Pulmonary artery endothelial cell (primary cell): ENCODE data around the gene COA4. TPM values are rescaled to one million over a fixed set of nuclear protein-coding genes. Genes with fewer than 3 reads are reported as not detected.
A peak's percentile ranks its signal among the peaks of the same experiment; 100 is the strongest.
"Not testable (repeated sequence)": the region's sequence is repeated elsewhere in the genome, so short reads cannot be mapped to it uniquely, and the experiment has no call there.

Experiments used
- DNase-seq: peaks from one replicate; pipeline ENCODE4 v3.0.0-alpha.2; 2011; ENCODE audit warnings: low read depth, low spot score
- total RNA-seq: library from RNA; depleted of rRNA; stranded (reverse); fragments of >200 nt; gene quantifications from 2 replicates; pipeline ENCODE4 v1.2.3, GENCODE V29; 2014

Gene COA4
- total RNA-seq, result 76.2 and 82.0 TPM in 2 replicates

DNA sequence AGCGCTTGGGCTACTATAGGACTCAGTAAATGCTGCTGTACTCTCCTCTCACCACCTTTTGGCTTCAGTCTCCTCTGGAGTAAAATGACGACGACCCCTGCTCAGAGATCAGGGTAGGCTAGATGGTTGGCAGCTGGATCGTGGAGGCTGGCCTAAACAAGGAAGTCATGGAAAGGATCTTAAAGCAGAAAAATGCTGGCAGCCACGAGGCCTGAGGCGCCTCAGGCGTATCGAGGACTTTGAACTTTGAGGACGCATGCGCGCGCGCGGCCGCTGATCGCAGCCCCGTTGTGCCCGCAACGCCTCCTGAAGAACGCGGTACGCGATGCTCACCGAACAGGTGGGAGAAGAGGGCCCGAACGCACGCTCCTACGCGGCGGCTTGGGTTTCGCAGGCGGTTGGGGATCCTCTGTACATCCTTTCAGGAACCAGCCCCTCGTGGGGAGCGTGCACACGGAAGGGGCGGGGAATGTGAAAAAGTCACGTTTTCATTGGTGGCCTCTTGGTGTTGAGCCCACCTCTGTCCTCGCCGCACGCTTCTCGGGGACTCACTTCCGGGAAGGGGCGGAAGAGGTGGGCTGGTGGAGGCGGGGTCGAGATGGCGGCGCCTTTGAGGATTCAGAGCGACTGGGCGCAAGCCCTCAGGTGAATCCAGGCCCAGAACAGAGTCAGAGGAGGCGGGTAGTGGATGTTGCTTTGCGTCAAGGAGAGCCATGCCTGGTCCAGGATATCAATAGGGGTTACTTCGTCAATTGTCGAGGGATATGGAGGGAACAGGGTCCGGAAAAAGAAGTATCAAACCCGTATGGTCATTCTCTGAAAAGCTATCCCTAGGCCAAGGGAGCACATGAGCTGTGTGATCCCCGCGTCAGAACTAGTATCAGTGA, at the start of gene COA4, which contains the start of gene PAAF1:
Gene COA4, minus strand, starts transcription at position 423 of the 887 bp plus-strand sequence. CDS start 3,468 bp downstream, outside the sequence.
Gene PAAF1, plus strand, starts transcription at position 576 of the 887 bp plus-strand sequence. Its CDS starts 23 bp downstream, at position 599.
- DNase-seq, result peak; percentile 83

DNA sequence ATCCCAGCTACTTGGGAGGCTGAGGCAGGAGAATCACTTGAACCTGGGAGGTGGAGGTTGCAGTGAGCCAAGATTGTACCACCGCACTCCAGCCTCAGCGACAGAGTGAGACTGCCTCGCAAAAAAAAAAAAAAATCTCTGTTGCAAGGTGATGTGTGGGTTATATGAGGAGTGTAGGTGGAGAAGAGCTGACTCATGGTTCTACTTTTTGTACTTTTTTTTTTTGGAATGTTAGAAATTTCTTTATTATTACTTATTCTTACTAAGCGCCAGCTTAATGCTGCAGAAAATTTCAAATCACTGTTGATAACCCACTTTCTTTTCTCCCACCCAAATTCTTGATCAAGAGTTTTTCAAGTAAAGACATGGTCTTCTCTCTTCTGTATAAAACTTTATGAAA, 44.5 kb upstream of the COA4 start:
- DNase-seq, result no peak

DNA sequence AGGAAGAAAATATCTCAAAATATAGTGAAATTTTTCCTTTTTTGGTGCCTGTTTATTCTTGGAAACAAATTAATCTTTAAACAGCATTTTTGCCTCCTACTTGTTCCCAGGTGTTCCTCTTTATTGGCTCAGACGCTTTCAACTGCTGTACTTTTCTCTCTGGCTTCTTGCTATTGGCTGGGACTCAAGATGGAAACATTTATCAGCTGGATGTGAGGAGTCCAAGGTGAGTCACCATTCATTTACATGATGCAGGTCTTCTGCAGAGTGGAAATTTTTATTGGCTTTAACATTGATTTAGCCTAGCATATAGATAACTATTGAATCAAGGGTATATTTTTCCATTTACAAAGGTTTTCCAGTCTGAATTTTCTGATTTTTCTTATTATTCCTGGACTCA, 39.8 kb upstream of the COA4 start:
- DNase-seq, result no peak

DNA sequence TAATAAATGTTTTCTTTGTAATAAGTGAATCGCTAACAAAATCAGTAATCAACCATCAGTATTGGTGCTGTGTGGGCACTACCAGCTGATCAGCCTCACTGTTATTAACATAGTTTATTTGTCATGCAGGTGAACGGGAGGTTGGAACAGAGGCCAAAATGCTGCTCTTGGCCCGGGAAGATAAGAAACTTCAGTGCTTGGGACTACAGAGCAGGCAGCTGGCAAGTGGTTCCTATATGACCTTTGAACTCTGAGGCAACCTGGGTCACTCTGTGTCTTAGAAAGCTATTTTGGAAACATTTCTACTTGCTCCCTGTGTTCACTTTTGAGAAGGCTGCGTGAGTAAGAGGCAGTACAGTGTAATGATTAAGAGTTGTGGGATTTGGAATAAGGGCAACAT, 37.6 kb upstream of the COA4 start:
- DNase-seq, result no peak

DNA sequence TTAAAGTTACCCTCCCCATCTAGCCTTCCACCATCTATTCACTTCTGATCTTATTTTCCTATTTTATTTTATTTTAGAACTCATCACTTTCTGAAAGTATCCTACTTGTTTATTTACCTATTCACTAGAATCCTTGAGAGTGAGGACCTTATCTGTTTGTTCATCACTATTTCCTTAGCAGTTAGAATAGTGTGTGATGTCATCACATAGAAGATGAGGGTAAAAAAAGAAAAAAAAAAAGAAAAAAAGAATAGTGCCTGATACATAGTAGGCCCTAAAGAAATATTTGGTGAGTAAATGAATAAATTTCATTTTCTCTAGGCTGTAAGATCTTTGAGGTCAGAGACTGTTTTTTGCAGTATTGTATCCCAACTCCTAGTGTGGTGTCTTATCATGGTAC, 36.8 kb upstream of the COA4 start:
- no peak for DNase-seq

DNA sequence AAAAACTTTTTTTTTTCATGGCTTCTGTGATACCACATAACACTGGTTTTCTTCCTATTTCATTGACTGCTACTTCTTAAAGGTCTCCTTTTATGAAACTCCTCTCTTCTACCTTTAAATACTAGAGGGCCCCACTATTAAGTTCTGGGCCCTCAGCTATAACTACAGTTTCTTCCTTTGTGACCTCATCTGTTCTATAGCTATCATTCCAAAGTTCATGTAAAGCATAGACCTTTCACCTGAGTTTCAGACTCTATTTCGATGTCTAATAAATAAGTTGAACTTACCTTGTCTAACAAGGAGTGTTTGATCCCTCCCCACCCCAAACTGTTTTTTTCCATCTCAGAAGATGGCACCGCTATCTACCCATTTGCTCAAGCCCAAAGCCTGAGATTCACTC, 35.4 kb upstream of the COA4 start:
- no peak for DNase-seq

DNA sequence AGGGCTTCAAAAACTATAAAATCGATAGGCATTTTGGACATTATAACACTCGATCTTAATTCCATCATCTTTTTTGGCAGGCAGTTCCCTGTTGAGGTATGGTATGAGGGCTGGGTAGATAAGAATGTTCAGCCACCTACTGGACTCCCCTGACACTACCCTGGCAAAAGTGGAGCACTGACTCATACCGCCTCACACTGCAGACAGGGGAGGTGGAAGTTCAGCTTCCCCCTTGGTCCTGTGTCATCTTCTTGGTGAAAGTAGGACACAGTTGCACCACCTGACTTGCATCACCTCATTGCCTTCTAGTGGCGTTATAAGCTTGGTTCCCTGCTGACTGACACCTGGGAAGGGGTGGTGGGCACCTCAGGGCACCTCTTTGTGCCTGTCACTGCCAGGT, 30.5 kb upstream of the COA4 start:
- no peak for DNase-seq

DNA sequence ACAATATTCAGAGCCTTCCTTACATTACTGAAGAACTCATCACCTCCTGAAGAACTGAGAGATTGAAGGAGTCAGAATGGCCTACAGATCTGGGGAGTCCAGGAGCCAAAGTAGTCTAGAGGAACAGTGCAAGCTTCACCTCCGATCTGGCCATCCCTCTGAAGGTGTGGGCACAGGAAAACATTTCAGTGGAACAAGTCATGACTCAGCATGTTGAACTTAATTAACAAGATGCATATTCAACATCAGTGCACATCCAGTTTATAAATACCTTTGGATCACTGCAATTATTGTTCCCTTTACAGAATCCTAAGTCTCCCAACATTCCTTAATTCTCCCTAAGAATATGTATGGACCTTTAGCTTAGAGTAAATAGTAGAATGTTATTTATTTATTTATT, 25.7 kb upstream of the COA4 start:
- no peak for DNase-seq

DNA sequence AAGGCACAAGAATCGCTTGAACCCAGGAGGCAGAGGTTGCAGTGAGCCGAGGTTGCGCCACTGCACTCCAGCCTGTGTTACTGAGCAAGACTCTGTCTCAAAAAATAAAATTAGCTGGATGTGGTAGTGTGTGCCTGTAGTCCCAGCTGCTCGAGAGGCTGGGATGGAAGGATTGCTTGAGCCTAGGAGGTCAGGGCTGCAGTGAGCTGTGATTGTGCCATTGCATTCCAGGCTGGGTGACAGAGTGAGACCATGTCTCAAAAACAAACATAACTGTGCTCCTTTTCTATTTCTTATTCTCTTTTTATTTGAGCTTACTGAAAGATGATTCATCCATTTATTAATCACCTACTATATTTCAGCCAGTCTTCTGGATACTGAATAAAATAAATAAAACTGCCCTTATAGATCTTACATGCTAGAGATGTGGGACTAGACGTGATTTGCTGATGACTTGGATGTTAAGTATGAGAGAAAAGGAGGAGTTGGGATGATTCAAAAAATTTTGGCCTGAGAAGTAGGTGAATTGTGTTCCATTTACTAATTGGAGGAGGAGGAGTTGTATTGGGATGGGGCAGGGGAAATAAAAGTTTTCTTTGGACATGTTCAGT, 18.2 kb upstream of the COA4 start:
- DNase-seq, result no peak

DNA sequence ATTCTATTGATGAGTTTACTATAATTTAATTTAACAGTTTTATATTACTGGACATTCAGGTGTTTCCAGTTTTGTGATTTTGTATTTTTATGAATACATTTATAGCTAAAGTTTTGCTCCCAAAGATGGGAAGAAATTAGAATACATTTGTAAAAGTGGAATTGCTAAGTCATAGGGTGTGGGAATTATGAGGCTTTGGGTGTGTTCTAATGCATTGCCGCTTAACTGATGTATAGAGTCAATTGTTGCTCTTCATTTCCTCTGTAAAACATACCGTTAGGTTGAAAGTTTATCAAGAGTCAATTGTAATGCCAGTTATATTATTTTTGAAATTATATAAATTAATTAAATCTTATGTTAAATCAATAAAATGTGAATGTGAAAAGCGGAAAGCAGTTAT, 16.4 kb upstream of the COA4 start:
- no peak for DNase-seq

DNA sequence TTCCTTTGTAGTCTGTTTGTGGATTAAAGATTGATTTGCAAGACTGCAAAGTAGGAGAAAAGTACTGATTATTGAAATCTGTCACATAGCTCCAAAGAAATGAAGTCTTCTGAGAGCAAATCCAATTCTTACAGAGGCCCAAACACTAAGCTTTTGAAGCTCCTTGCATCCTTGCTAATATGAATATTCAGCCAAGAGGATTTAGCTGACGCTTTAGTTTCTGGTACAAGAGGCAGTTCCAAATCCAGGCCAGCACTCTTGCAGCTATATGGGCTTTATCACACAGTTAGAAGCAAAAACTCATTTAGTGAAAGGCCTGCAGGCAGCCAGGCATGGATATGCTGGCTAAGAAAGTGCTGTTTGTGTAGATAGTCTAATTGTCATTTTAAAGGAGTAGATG, 12.9 kb upstream of the COA4 start:
- no peak for DNase-seq

DNA sequence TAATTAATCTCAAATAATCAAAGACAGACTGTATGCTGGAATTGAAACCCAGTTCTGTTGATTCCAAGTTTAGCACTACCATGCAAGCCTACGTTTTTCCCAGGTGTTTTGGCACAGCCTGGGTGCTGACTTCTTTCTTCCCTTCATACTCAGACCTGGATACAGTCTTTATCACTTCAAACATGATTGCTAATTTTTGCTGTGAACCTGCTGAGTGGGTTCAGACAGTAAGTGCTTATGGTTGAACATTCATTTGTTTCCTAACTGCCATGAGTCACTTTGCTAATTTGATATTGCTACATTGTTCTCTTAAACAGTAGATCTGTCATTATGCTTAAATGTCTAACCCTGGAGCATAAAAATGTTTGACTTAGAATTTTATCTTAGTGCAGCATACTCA, 12.4 kb upstream of the COA4 start:
- no peak for DNase-seq

DNA sequence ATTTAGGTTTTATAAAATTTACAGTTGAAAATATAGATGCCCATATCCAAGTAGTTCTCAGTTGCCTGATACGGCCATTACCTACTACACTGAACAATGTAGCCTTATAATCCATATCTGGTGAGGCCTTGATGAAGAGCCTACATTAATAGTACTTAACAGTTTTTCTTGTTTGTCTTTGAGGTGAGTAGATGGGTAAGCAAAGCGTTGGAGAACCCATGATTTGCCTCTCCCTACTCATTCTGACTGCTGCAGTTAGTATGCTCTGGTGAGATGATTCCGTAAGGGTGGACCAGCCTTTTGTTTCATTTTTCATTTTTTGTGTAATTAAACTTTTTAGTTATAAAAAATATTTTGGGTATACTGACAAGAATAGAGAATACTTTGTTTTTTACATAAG, 11.6 kb upstream of the COA4 start:
- no peak for DNase-seq

DNA sequence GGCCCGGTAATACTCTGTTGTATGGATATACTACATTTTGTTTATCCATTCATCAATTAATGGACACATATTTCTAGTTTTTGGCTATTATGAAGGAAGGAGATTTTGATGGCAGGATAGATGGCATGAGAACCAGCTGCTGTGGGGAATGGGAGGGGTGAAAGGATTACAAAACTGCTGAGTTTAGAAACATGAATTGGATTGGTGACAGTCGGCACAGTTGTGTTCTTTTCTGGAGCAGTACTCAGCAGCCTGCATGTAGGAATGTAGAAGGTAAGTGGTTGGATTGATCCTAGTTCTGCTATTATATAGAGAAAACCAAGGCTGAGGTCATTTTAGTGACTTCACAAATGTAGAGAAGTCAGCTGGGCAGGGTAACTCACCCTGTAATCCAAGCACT, 7.2 kb upstream of the COA4 start:
- no peak for DNase-seq

DNA sequence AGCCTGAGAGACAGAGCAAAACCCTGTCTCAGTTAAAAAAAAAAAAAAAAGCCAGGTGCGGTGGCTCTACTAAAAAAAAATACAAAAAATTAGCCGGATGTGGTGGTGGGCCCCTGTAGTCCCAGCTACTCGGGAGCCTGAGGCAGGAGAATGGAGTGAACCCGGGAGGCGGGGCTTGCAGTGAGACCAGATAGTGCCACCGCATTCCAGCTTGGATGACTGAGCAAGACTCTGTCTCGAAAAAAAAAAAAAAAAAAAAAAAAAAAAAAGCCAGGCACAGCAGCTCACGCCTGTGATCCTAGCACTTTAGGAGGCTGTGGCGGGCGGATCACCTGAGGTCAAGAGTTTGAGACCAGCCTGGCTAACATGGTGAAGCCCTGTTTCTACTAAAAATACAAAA, 3.8 kb upstream of the COA4 start:
- DNase-seq, result not testable (repeated sequence)

DNA sequence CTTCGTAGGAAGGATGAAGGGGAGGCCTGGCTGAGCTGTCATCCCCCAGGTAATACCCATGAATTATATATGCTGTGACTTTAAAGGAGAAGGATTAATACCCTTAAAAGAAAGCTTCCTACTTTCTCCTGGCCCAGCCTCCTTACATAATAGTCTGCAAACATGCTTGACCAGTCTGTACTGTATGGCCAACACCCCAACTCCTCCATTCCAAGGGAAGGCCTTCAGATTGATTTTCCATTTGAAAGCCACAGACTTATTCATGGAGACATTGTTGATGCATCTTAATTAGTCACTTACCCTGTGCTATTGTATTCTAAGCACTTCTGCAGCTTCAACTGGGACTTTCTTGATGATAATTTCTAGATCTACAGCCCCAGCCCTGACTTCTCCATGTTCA, 2.1 kb upstream of the COA4 start:
- DNase-seq, result no peak

DNA sequence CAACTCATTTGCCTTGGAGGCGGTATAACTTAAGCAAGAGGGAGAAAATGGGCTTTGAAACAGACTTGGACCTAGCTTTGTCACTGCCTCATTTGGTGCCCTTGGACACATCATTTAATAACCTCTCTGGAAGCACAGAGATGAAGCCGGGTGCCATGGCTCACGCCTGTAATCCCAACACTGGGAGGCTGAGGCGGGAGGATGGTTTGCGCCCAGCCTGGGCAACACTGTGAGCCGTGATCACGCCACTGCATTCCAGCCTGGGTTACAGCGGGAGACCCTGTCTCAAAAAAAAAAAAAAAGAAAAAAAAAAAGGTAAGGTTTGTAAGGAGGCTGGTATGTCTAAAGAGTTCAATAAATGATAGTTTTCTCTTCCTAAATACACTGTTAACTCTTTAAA, 806 bp downstream of the COA4 start:
- no peak for DNase-seq

DNA sequence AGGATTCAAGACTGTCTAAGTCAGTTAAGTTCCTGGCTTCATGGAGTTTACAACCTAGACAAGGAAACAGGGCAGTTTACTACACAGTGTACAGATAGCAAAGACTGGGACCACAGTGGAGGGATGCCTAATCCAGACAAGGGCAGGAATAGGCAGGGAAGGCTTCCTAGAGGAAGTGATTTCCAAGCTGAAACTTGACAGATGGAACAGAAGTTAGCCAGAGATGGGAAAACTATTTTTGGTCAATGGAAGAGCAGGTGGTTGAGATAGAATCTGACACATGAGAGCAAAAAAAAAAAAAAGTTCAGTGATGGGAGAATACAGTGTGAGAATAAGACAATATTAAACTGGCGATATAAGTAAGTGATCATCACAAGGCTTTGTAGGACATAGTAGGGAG, 1.3 kb downstream of the COA4 start:
- no peak for DNase-seq

DNA sequence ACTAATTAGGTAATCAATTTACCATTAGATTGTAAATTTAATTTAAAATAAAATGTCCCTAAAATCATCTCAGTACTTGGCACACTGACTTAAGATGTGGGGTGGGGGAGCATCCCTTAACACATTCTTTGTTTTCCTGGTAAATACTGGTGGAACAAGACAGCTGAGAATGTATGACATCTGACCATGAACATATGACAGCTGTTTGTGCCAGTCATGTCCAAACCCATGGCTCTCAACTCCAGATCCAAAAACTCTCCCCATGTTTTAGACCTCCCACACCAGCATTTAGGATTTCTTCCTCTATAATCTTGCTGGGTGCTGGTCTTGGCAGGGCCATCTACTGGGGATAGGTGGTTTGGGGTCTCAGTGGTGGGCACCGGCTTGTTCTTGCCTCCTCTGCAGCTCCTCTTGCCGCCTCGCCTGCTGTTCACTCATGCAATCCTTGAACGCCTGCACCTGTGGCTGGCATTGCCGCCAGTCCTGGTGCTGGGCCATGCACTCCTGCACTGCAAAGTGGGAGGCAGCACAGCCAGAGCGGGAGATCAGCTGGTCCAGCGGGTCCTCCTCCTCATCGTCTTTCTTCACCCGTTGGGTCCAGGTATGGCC, 3.8 kb downstream of the COA4 start:
- DNase-seq, result no peak

DNA sequence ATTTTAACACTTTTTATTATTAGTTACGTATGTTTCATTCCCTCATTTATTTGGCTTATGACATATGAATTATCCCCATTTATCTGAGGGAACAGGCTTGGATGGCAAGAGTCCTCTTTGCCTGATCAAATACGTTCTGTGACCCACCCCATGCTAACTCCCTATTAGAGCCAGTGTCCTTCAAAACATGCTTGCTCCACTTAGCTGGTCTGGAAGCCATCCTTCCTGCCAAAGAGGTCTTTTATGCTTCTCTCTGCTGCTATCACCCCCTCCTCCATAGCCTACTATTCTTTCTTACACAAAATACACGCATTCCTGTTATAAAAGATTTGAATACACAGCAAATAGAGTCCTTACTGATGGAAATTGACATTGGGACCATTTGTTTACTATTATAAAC, 6.4 kb downstream of the COA4 start:
- no peak for DNase-seq

DNA sequence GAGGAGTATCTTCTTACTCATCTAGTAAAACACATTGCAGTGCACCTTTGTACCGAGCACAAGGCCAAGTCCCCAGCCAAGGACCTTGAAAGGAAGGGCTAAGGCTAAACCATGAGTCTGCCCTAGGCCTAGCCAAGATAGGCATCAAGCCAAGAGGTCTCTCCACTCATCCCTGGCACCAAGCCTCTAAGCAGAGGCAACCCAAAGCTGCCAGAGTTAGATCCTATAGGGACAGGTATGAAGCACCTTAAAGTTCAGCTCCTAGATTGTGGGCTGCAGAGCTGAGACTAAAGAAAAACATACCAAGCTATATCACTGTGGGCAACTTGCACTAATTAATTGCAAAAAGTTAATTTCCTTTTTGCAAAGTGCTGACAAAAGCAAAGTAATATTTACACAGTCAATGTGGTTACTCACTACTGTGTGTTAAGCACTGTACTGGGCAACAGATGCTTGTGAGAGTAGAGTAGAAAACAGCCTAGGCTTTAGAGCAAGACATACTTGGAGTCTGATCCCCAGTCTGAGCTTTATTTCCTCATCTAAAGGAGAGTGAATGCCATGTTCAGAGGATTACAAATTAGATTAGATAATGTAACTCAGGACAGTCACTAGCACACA, 7.2 kb downstream of the COA4 start:
- DNase-seq, result no peak

DNA sequence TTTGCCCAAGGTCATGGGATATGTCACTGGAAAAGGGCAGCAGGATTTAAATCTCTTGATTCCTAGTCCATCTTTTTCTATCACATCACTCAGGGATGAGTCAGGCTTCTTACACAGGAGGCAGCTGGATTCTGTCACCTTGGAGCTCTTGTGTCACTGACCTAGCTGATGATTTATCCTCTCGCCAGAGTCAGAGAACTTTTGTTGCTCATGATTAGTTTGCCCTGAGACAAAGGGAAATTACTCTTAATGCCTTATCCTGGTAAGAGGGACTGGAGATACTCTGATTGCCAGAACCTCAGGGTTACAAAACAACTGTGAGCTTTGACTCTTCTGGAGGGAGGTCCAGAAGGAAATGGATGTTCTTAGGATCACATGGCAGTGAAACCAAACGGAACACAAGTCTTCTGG, 10.1 kb downstream of the COA4 start:
- DNase-seq, result peak; percentile 43
